Stimulated activated CD8-positive, alpha-beta memory T cell treated with anti-CD3 and anti-CD28 coated beads, Interleukin-12 subunit alpha, Interleukin-12 subunit beta, amount 100 ng/mL, for 24 hours (primary cell): ENCODE data around the gene MED23.

ENCODE experiments used
- DNase-seq: peaks from one replicate; pipeline ENCODE4 v3.0.0-alpha.2; 2020; ENCODE audit errors: extremely low read depth

The MED23 gene, protein sequence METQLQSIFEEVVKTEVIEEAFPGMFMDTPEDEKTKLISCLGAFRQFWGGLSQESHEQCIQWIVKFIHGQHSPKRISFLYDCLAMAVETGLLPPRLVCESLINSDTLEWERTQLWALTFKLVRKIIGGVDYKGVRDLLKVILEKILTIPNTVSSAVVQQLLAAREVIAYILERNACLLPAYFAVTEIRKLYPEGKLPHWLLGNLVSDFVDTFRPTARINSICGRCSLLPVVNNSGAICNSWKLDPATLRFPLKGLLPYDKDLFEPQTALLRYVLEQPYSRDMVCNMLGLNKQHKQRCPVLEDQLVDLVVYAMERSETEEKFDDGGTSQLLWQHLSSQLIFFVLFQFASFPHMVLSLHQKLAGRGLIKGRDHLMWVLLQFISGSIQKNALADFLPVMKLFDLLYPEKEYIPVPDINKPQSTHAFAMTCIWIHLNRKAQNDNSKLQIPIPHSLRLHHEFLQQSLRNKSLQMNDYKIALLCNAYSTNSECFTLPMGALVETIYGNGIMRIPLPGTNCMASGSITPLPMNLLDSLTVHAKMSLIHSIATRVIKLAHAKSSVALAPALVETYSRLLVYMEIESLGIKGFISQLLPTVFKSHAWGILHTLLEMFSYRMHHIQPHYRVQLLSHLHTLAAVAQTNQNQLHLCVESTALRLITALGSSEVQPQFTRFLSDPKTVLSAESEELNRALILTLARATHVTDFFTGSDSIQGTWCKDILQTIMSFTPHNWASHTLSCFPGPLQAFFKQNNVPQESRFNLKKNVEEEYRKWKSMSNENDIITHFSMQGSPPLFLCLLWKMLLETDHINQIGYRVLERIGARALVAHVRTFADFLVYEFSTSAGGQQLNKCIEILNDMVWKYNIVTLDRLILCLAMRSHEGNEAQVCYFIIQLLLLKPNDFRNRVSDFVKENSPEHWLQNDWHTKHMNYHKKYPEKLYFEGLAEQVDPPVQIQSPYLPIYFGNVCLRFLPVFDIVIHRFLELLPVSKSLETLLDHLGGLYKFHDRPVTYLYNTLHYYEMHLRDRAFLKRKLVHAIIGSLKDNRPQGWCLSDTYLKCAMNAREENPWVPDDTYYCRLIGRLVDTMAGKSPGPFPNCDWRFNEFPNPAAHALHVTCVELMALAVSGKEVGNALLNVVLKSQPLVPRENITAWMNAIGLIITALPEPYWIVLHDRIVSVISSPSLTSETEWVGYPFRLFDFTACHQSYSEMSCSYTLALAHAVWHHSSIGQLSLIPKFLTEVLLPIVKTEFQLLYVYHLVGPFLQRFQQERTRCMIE (N-terminal part only)

GRCh38 chr6:131627724-131628682, at the start of gene MED23:
TSS of gene MED23 (minus strand) at chr6:131628242. CDS start at chr6:131628049, 193 bp downstream.
- DNase-seq, result peak; percentile 75

DNA sequence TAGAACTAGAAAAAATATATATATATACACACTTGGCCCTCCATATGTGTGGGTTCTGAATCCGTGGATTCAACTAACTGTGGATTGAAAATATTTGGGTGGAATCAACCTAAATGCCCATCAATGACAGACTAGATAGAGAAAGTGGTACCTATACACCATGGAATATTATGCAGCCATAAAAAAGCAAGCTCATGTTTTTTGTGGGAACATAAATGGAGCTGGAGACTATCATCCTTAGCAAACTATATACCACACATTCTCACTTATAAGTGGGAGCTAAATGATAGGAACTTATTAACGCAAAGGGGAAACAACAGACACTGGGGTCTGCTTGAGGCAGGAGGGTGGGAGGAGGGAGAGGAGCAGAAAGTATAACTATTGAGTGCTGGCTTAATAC, 45.1 kb upstream of the MED23 start:
- no peak for DNase-seq

DNA sequence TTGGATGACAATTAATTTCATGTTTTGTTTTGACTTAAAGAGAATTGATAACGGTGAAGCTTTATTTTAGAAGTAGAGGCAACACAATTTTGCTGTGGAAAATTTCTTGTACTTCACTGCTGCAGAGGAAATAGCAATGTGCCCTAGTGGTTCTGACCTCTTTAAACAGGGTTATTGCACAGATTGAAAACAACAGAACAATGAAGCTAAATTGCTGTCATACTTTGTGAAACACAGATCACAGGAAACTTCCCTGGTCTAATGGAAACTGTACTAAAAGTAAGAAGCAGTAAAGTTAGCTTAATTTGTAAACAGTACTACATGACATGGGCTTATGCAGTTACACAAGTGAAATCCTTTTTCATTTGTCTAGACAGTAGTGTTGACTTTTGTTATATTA, 41.8 kb upstream of the MED23 start:
- DNase-seq, result no peak

DNA sequence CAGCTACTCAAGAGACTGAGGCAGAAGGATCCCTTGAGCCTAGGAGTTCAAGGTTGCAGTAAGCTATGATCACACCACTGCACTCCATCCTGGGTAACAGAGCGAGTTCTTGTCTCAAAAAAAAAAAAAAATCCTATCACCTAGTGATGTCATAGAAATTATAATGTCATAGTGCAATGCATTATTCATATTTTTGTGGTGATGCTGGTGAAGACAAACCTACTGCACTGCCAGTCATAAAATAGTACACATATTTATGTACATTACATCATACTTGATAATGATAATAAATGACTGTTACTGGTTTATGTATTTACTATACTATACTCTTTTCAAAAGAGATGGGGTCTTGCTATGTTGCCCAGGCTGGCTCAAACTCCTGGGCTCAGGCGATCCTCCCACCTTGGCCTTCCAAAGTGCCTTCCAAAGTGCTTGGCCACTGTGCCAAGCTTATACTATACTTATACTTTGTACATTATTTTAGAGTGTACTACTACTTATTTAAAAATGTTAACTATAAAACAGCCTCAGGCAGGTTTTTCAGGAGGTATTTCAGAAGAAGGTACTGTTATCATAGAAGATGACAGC, 35.6 kb upstream of the MED23 start:
- DNase-seq, result no peak

- no peak for DNase-seq
These were observed 32.2 kb upstream of the MED23 start for GRCh38 chr6:131660195-131660594.

DNA sequence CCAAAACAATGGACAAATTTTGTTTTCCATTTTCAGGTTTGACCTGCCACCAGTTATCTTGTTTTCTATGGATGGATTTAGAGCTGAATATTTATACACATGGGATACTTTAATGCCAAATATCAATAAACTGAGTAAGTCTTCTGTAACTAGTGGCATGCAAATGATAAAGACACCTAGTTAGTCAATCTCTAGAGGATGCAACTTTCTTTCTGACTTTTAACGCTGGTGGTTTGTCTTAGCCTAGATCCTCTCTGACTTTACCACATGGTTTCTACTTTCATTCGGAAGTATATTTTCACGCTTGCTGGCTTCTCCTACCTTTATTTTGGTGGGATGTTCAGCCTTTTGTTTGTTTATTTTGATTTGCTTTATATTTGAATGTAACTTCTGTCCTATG, 30.2 kb upstream of the MED23 start:
- no peak for DNase-seq

DNA sequence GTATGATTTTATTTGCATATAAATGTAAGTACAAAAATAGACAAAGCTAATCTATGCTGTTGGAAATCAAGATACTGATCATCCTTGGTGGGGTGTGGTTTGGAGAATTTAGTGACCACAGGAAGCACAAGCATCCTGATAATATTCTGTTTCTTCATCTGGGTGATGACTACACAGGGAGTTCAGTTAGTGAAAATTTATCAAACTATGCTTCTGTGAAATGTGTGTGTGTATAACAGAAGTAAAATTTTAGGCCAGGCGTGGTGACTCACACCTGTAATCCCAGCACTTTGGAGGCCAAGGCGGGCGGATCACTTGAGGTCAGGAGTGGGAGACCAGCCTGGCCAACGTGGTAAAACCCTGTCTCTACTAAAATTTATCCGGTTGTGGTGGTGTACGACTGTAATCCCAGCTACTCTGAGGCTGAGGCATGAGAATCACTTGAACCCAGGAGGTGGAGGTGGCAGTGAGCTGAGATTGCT, 29.6 kb upstream of the MED23 start:
- no peak for DNase-seq

- no peak for DNase-seq
These were observed 29.2 kb upstream of the MED23 start for GRCh38 chr6:131657222-131657621.

GRCh38 chr6:131656667-131657066, 28.6 kb upstream of the MED23 start:
- DNase-seq, result no peak

- DNase-seq, result no peak
These were observed 27.9 kb upstream of the MED23 start for GRCh38 chr6:131655951-131656350.

DNA sequence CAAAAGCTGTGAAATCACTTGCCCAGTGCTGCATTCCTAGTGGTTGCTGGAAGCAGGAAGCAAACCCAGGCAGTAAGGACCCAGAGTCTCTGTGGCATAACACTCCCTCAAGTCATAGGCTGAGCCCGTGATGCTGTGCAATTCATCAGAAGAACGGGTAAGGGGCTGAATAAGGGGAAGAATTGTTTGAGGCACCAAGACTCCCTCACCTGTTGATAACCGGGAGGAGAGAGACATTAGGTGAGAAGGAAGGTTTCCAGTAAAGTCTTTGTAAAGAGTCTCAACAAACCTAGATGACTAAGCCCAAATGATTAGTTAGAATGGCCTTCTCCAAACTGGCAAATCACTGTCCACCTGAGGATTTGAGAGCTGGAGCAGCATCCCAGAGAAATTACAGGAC, 27.3 kb upstream of the MED23 start:
- DNase-seq, result no peak

- no peak for DNase-seq
These were observed 26.3 kb upstream of the MED23 start for GRCh38 chr6:131654326-131654725.

DNA sequence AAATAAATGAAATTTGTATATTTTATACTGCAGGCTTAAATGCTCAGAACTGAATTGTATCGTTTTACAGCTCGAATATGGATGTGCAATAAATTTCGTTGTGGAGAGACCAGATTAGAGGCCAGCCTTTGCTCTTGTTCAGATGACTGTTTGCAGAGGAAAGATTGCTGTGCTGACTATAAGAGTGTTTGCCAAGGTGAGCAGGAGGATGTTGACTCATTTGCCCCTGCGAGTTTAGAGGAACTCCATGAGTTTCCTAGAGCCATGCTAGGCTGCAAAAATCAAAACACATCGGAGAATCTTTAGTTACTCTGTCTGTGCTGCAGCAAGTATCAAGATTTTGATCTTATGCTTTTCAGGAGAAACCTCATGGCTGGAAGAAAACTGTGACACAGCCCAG, 24.4 kb upstream of the MED23 start:
- no peak for DNase-seq

GRCh38 chr6:131651782-131652181, 23.7 kb upstream of the MED23 start:
- no peak for DNase-seq

DNA sequence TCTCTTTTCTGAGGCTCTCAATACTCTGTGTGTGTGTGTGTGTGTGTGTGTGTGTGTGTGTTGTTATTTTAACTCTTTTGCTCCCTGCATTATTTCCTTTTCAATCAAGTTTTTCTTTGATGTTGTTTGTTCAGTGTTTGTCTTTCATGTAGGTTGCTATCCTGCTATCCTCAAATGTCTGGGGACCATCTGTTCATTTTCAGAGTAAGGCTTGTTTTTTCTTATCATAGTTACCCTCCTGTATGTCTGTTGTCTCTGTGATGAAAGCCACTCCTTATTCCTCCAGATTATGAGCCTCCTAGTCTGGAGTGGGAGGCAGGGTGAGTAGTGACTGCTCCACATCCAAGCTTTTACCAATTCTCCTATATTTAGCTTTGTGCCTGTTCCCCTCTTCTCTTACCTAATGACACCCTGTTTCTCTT, 18.2 kb upstream of the MED23 start:
- no peak for DNase-seq

- no peak for DNase-seq
These were observed 17.8 kb upstream of the MED23 start for GRCh38 chr6:131645846-131646245.

GRCh38 chr6:131644921-131645320, 16.9 kb upstream of the MED23 start:
- no peak for DNase-seq

- DNase-seq, result no peak
These were observed 15.9 kb upstream of the MED23 start for GRCh38 chr6:131643855-131644460.

DNA sequence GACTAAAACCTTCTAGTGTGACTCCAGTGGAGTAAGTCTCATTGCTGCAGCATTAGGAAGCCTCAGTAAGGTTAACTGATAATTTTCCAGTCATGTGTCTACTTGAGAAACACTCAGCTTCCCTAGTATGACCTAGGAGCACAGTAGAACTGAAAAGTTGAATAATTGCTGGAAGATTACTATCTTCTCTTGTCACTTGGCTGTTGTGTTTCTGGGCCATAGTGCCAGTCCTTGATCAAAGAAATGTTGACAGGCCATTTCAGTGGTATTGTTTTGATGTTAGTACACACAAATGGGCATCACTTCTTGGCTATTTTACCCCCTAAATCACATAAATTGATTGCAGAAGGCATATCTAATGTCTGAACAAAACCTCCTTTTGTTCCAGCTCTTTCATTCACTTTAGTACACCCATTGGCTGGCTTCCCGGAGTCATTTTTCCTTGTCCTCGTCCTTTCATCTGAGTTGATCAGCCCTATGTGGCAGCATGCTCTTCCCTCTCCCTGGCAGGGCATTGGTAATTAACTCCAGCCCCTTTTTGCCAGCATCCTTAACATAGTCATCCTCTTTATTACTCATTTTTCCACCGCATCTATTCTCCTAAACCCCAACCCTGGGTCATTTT, 15.1 kb upstream of the MED23 start:
- no peak for DNase-seq
